Urothelium cell line (cell line): Measurements from ENCODE around the gene TUBB3.
"Not testable (repeated sequence)": the region's sequence is repeated elsewhere in the genome, so short reads cannot be mapped to it uniquely, and the experiment has no call there.

Experiments
- DNase-seq: peaks from one replicate; pipeline ENCODE4 v3.0.0; 2011; ENCODE audit warnings: low spot score, mixed read lengths
- FAIRE-seq: peaks from 2 replicates; lab custom pipeline; 2011; peaks lifted over from hg19 to GRCh38; lab: Jason Lieb, UNC

TUBB3 gene

GRCh38 chr16:89962754-89963498, 39.8 kb downstream of the TUBB3 start:
- FAIRE-seq (no peak), DNase-seq (no peak)

GRCh38 chr16:89964201-89964600, 41.1 kb downstream of the TUBB3 start:
- no peak for FAIRE-seq
- DNase-seq: no peak

- DNase-seq (no peak), FAIRE-seq (no peak)
These were observed 42.5 kb downstream of the TUBB3 start for GRCh38 chr16:89965447-89966225.

GRCh38 chr16:89966756-89967155, 43.6 kb downstream of the TUBB3 start:
- FAIRE-seq: no peak

GRCh38 chr16:89967436-89967835, 44.3 kb downstream of the TUBB3 start:
- not testable (repeated sequence) for FAIRE-seq, DNase-seq

More at GRCh38 chr16:89966756-89967155, 43.6 kb downstream of the TUBB3 start:
- no peak for DNase-seq

GRCh38 chr16:89968074-89968473, 44.9 kb downstream of the TUBB3 start:
- DNase-seq, FAIRE-seq: not testable (repeated sequence)

GRCh38 chr16:89969741-89970410, 46.7 kb downstream of the TUBB3 start:
- FAIRE-seq (no peak), DNase-seq (no peak)

- no peak for FAIRE-seq
- no peak for DNase-seq
These were observed 48.5 kb downstream of the TUBB3 start for GRCh38 chr16:89971495-89972243.

- peak; percentile 100 for DNase-seq
These were observed 49.4 kb downstream of the TUBB3 start for GRCh38 chr16:89972244-89973234.

GRCh38 chr16:89973235-89973634, 50.1 kb downstream of the TUBB3 start:
- DNase-seq (no peak), FAIRE-seq (no peak)

More at GRCh38 chr16:89972244-89973234, 49.4 kb downstream of the TUBB3 start:
- no peak for FAIRE-seq

- no peak for FAIRE-seq
These were observed 50.7 kb downstream of the TUBB3 start for GRCh38 chr16:89973654-89974335.

GRCh38 chr16:89974870-89975269, 51.7 kb downstream of the TUBB3 start:
- no peak for FAIRE-seq

More at GRCh38 chr16:89973654-89974335, 50.7 kb downstream of the TUBB3 start:
- no peak for DNase-seq

GRCh38 chr16:89981414-89981813, 58.3 kb downstream of the TUBB3 start:
- DNase-seq: no peak
- FAIRE-seq: no peak

More at GRCh38 chr16:89974870-89975269, 51.7 kb downstream of the TUBB3 start:
- DNase-seq: no peak

- FAIRE-seq: no peak
- DNase-seq: no peak
These were observed 59.2 kb downstream of the TUBB3 start for GRCh38 chr16:89982318-89982717.

- FAIRE-seq (no peak), DNase-seq (no peak)
These were observed 60.4 kb downstream of the TUBB3 start for GRCh38 chr16:89983536-89983935.

GRCh38 chr16:89984216-89984615, 61.1 kb downstream of the TUBB3 start:
- FAIRE-seq (no peak), DNase-seq (no peak)

GRCh38 chr16:89985219-89985618, 62.1 kb downstream of the TUBB3 start:
- FAIRE-seq: no peak
- DNase-seq: no peak
